Calu3 (cell line): ENCODE measurements around the gene EXOC2. TPM values are rescaled to one million over a fixed set of nuclear protein-coding genes. Genes with fewer than 3 reads are reported as not detected.

Source experiments
- Bru-seq: library from RNA; stranded (reverse); fragments of 400-500 nt; gene quantifications from one replicate; lab custom pipeline; 2021; lab: Mats Ljungman, UMichigan
- BruChase-seq, 2 experiments: library from RNA; stranded (reverse); fragments of 400-500 nt; gene quantifications; one replicate each; lab custom pipeline; 2021; lab: Mats Ljungman, UMichigan
- BruUV-seq: library from RNA; stranded (reverse); fragments of 400-500 nt; replicated peaks from 2 replicates; lab custom pipeline; 2021; lab: Mats Ljungman, UMichigan
- CTCF ChIA-PET: fragments of 300-600 bp; sonication (Branson Sonifier 250); formaldehyde crosslinking; loops from one replicate; lab custom pipeline; 2022; ENCODE audit warnings: antibody characterized with exemption; lab: Charles Lee
- DNase-seq: peaks from one replicate; pipeline ENCODE4 v3.0.0; 2022
- H3K27ac Mint-ChIP-seq: one replicate; pipeline ENCODE4 v1.8.0; 2022; ENCODE audit warnings: mixed read lengths; ENCODE audit not compliant: unreplicated experiment
- H3K27me3 Mint-ChIP-seq: one replicate; pipeline ENCODE4 v1.8.0; 2022; ENCODE audit warnings: mixed read lengths; ENCODE audit not compliant: unreplicated experiment
- H3K36me3 Mint-ChIP-seq: one replicate; pipeline ENCODE4 v1.8.0; 2022; ENCODE audit warnings: mild to moderate bottlenecking, moderate library complexity, mixed read lengths; ENCODE audit not compliant: insufficient read depth, unreplicated experiment
- H3K4me1 Mint-ChIP-seq: one replicate; pipeline ENCODE4 v1.8.0; 2022; ENCODE audit warnings: mild to moderate bottlenecking, low read depth, mixed read lengths; ENCODE audit not compliant: unreplicated experiment
- H3K4me3 Mint-ChIP-seq: one replicate; pipeline ENCODE4 v1.8.0; 2022; ENCODE audit warnings: mild to moderate bottlenecking, low read depth, moderate library complexity, mixed read lengths; ENCODE audit not compliant: unreplicated experiment
- H3K9me3 Mint-ChIP-seq: one replicate; pipeline ENCODE4 v1.8.0; 2022; ENCODE audit warnings: low read depth, mixed read lengths; ENCODE audit not compliant: unreplicated experiment
- CTCF ChIP-seq: fragments of 200-600 bp; IDR thresholded peaks from one replicate; pipeline ENCODE4 v1.8.0; 2022; ENCODE audit warnings: antibody characterized with exemption; ENCODE audit not compliant: unreplicated experiment
- intact Hi-C: fragments of 100-400 bp; cut with micrococcal nuclease; formaldehyde crosslinking; loops from one replicate; pipeline ENCODE4 v1.10.0; 2022; ENCODE audit not compliant: unreplicated experiment
- long read RNA-seq: library from polyadenylated mRNA; stranded (forward); transcript quantifications from one replicate; pipeline ENCODE4 v2.0.0, GENCODE V29; 2022
- total RNA-seq: library from RNA; stranded (reverse); gene quantifications from 2 replicates; pipeline ENCODE4 v1.2.3, GENCODE V29; 2022

The EXOC2 gene
- total RNA-seq = 13.2 TPM in 2 replicates
- percentile 66 among the genes with signal in this experiment for Bru-seq, nascent RNA
- BruChase-seq, experiment 1, labeled RNA remaining after a 6-hour chase = percentile 49 among the genes with signal in this experiment
- percentile 46 among the genes with signal in this experiment for BruChase-seq, experiment 2, labeled RNA remaining after a 2-hour chase
- long read RNA-seq, full-length matches to known transcripts = 8 of 24 reads
- long read RNA-seq, partial matches to known transcripts = 2 of 24 reads
- long read RNA-seq, other reads (novel, unspliced or antisense) = 14 of 24 reads

GRCh38 chr6:692858-693722 is at the start of gene EXOC2:
TSS of gene EXOC2 (minus strand) at chr6:693139. CDS start at chr6:637818, 55,321 bp downstream.
- H3K4me3 Mint-ChIP-seq = peak within 1 kb of the TSS; percentile 90
- peak within 1 kb of the TSS; percentile 61 for H3K27ac Mint-ChIP-seq
- no peaks in the 10 kb centered on the region for H3K9me3 Mint-ChIP-seq
- peaks cover 21% of the 10 kb centered on the region for H3K4me1 Mint-ChIP-seq
- peaks cover 14% of the 10 kb centered on the region for H3K36me3 Mint-ChIP-seq
- intact Hi-C loops = loop anchor here (1.0 kb wide), 1 partner anchor 9 kb away; no protein-coding TSS in a partner anchor
- CTCF ChIA-PET = interaction anchor here (0.7 to 2.2 kb wide), 3 partner anchors 10 to 335 kb away, joined by 3 to 7 read pairs (median 5); no protein-coding TSS in a partner anchor
- DNase-seq = peak; percentile 79
- no TSS peak for BruUV-seq
- TF ChIP-seq CTCF = no peak
- H3K27me3 Mint-ChIP-seq = peaks cover 18% of the 10 kb centered on the region

- no peaks in the 10 kb centered on the region for H3K36me3 Mint-ChIP-seq
- no peaks in the 10 kb centered on the region for H3K9me3 Mint-ChIP-seq
- H3K4me1 Mint-ChIP-seq = no peaks in the 10 kb centered on the region
- no peak overlapping the region for H3K4me3 Mint-ChIP-seq
- H3K27me3 Mint-ChIP-seq = peaks cover 13% of the 10 kb centered on the region
- intact Hi-C loops = no loop called here
- no peak for TF ChIP-seq CTCF
- CTCF ChIA-PET = no interaction called here
- no TSS peak for BruUV-seq
- no peak for DNase-seq
- no peak overlapping the region for H3K27ac Mint-ChIP-seq
Observed at GRCh38 chr6:741410-742339, 48.7 kb upstream of the EXOC2 start.

GRCh38 chr6:736657-737446 is 43.9 kb upstream of the EXOC2 start:
- no peak for DNase-seq
- BruUV-seq = no TSS peak
- no peaks in the 10 kb centered on the region for H3K4me1 Mint-ChIP-seq
- TF ChIP-seq CTCF = no peak
- peaks cover 13% of the 10 kb centered on the region for H3K27me3 Mint-ChIP-seq
- no peaks in the 10 kb centered on the region for H3K36me3 Mint-ChIP-seq
- intact Hi-C loops = no loop called here
- H3K27ac Mint-ChIP-seq = no peak overlapping the region
- no peak overlapping the region for H3K4me3 Mint-ChIP-seq
- CTCF ChIA-PET = no interaction called here
- no peaks in the 10 kb centered on the region for H3K9me3 Mint-ChIP-seq
